ENCODE data around the gene MB21D2. TPM values are rescaled to one million over a fixed set of nuclear protein-coding genes. Genes with fewer than 3 reads are reported as not detected.

The MB21D2 gene
- total and polyA plus RNA-seq, 8 donors, result 3.2 to 6.9 (median 5.7) TPM

- Histone ChIP-seq H3K4me1 (no peaks in the 10 kb centered on the region), H3K9me3 (no peaks in the 10 kb centered on the region), H3K27me3 (no peaks in the 10 kb centered on the region), H3K27ac (no peak overlapping the region), H3K4me3 (no peak overlapping the region), H3K36me3 (no peaks in the 10 kb centered on the region)
- DNase-seq (no peak), ATAC-seq (no peak)
- intact Hi-C loops (cut with DNase I), result no loop called here
- TF ChIP-seq, protein P1, sequence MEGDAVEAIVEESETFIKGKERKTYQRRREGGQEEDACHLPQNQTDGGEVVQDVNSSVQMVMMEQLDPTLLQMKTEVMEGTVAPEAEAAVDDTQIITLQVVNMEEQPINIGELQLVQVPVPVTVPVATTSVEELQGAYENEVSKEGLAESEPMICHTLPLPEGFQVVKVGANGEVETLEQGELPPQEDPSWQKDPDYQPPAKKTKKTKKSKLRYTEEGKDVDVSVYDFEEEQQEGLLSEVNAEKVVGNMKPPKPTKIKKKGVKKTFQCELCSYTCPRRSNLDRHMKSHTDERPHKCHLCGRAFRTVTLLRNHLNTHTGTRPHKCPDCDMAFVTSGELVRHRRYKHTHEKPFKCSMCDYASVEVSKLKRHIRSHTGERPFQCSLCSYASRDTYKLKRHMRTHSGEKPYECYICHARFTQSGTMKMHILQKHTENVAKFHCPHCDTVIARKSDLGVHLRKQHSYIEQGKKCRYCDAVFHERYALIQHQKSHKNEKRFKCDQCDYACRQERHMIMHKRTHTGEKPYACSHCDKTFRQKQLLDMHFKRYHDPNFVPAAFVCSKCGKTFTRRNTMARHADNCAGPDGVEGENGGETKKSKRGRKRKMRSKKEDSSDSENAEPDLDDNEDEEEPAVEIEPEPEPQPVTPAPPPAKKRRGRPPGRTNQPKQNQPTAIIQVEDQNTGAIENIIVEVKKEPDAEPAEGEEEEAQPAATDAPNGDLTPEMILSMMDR (IDR thresholded peaks at IDR 0.05), result no peak
These were observed 22.5 kb upstream of the MB21D2 start for GRCh38 chr3:192940129-192940528.

GRCh38 chr3:192935441-192935840, 17.8 kb upstream of the MB21D2 start:
- Histone ChIP-seq H3K27me3 (no peaks in the 10 kb centered on the region), H3K27ac (no peak overlapping the region), H3K9me3 (no peaks in the 10 kb centered on the region), H3K36me3 (no peaks in the 10 kb centered on the region), H3K4me3 (no peak overlapping the region), H3K4me1 (peaks cover 0 to 3% of the 10 kb centered on the region in 2 donors)
- TF ChIP-seq, protein P1 (IDR thresholded peaks at IDR 0.05), result no peak
- no peak for DNase-seq
- no peak for ATAC-seq
- intact Hi-C loops (cut with DNase I), result no loop called here

GRCh38 chr3:192933779-192934460, 16.3 kb upstream of the MB21D2 start:
- H3K9me3 ChIP-seq, result no peaks in the 10 kb centered on the region
- ATAC-seq, result no peak

DNA sequence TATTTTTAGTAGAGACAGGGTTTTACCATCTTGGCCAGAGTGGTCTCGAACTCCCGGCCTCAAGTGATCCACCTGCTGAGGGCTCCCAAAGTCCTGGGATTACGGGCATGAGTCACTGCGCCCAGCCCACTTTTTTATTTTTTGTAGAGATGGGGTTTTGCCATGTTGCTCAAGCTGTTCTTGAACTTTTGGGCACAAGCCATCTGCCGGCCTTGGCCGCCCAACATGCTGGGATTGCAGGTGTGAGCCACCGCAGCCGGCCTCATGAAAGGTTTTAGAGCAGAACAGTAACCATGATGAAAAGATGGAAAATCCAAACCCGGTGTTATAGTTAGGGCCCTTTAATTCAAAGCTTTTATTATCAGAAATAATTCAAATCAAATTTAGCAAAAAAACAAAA, 15.6 kb upstream of the MB21D2 start:
- TF ChIP-seq, protein P1 (IDR thresholded peaks at IDR 0.05), result no peak
- H3K4me1 ChIP-seq, result peaks cover 0 to 18% of the 10 kb centered on the region in 2 donors
- H3K36me3 ChIP-seq, result no peaks in the 10 kb centered on the region
- no peak overlapping the region for H3K27ac ChIP-seq
- intact Hi-C loops (cut with DNase I), result no loop called here
- H3K27me3 ChIP-seq, result no peaks in the 10 kb centered on the region
- no peaks in the 10 kb centered on the region for H3K9me3 ChIP-seq
- DNase-seq (no peak), ATAC-seq (no peak)
- H3K4me3 ChIP-seq, result no peak overlapping the region

More at GRCh38 chr3:192933779-192934460, 16.3 kb upstream of the MB21D2 start:
- Histone ChIP-seq H3K4me1 (peaks cover 0 to 16% of the 10 kb centered on the region in 2 donors), H3K27ac (no peak overlapping the region), H3K36me3 (no peaks in the 10 kb centered on the region), H3K27me3 (no peaks in the 10 kb centered on the region), H3K4me3 (no peak overlapping the region)
- TF ChIP-seq, protein P1 (IDR thresholded peaks at IDR 0.05), result no peak
- DNase-seq, result no peak
- intact Hi-C loops (cut with DNase I), result no loop called here

- TF ChIP-seq, protein P1 (IDR thresholded peaks at IDR 0.05), result no peak
- Histone ChIP-seq H3K4me3 (no peak overlapping the region), H3K27ac (no peak overlapping the region), H3K4me1 (peaks cover 0 to 18% of the 10 kb centered on the region in 2 donors), H3K9me3 (no peaks in the 10 kb centered on the region), H3K27me3 (peaks cover 0 to 3% of the 10 kb centered on the region in 2 donors), H3K36me3 (no peaks in the 10 kb centered on the region)
- ATAC-seq, result no peak
- no peak for DNase-seq
- intact Hi-C loops (cut with DNase I), result no loop called here
These were observed 14.2 kb upstream of the MB21D2 start for GRCh38 chr3:192931825-192932224.

Measured in left lung (tissue), 10 donors.